ENCODE measurements around the gene LHPP.

The LHPP gene

GRCh38 chr10:124622158-124622557 is 160.5 kb downstream of the LHPP start:
- POLR2A ChIA-PET = interaction anchor here (0.5 kb wide), 1 partner anchor 11 kb away, joined by 3 read pairs; no protein-coding TSS in a partner anchor
- Histone ChIP-seq H3K27ac (ENCODE audit: extremely low read depth, low read depth, low read length) (no peak overlapping the region), H3K4me1 (ENCODE audit: control insufficient read depth, insufficient read depth, low read length) (no peaks in the 10 kb centered on the region; the same call in 1 of the 2 replicates), H3K9me3 (ENCODE audit: control insufficient read depth, insufficient read depth, low read depth, low read length) (no peaks in the 10 kb centered on the region), H3K36me3 (ENCODE audit: control insufficient read depth in 2 of 2, insufficient read depth in 1 of 2, low read length in 2 of 2) (peaks cover 0 to 6% of the 10 kb centered on the region in 2 experiments; a peak in 1 of 3 replicates), H3K4me3 (ENCODE audit: low read depth, low read length) (no peak overlapping the region)
- CTCF ChIA-PET = interaction anchor here (0.6 kb wide), 1 partner anchor 1018 kb away, joined by 3 read pairs; no protein-coding TSS in a partner anchor
- no peak for TF ChIP-seq ZNF18 (tag by site-specific recombination; IDR thresholded peaks at IDR 0.05)
- TF ChIP-seq ZNF292 (tag by site-specific recombination; IDR thresholded peaks at IDR 0.05; ENCODE audit: borderline replicate concordance, low read depth) = no peak
- no peak for TF ChIP-seq ZNF510 (tag by site-specific recombination; IDR thresholded peaks at IDR 0.05; ENCODE audit: insufficient replicate concordance)
- TF ChIP-seq GLIS2 (tag by site-specific recombination; IDR thresholded peaks at IDR 0.05) = no peak
- TF ChIP-seq ZBTB1 (tag by site-specific recombination; IDR thresholded peaks at IDR 0.05) = no peak
- TF ChIP-seq ZNF747 (tag by site-specific recombination; IDR thresholded peaks at IDR 0.05) = no peak
- TF ChIP-seq ZNF843 (tag by site-specific recombination; IDR thresholded peaks at IDR 0.05) = no peak
- TF ChIP-seq ZSCAN16 (tag by site-specific recombination; IDR thresholded peaks at IDR 0.05) = no peak
- TF ChIP-seq ZNF677 (tag by site-specific recombination; IDR thresholded peaks at IDR 0.05) = no peak
- TF ChIP-seq ZNF501 (tag by site-specific recombination; IDR thresholded peaks at IDR 0.05) = no peak
- no peak for TF ChIP-seq ZNF146 (tag by site-specific recombination; IDR thresholded peaks at IDR 0.05)
- no peak for TF ChIP-seq ZNF391 (tag by site-specific recombination; IDR thresholded peaks at IDR 0.05; ENCODE audit: borderline replicate concordance, low read depth)
- TF ChIP-seq ZNF76 (tag by site-specific recombination; IDR thresholded peaks at IDR 0.05; ENCODE audit: borderline replicate concordance, low read depth) = no peak
- TF ChIP-seq ZNF513 (tag by site-specific recombination; IDR thresholded peaks at IDR 0.05) = no peak
- no peak for TF ChIP-seq ZNF664 (tag by site-specific recombination; IDR thresholded peaks at IDR 0.05)
- TF ChIP-seq ZNF514 (tag by site-specific recombination; IDR thresholded peaks at IDR 0.05) = no peak

GRCh38 chr10:124622866-124623536 is 161.4 kb downstream of the LHPP start:
- CTCF ChIA-PET = no interaction called here
- Histone ChIP-seq H3K4me1 (ENCODE audit: control insufficient read depth, insufficient read depth, low read length) (no peaks in the 10 kb centered on the region; the same call in 1 of the 2 replicates), H3K4me3 (ENCODE audit: low read depth, low read length) (no peak overlapping the region), H3K36me3 (ENCODE audit: control insufficient read depth in 2 of 2, insufficient read depth in 1 of 2, low read length in 2 of 2) (peaks cover 0 to 3% of the 10 kb centered on the region in 2 experiments; a peak in 1 of 3 replicates), H3K9me3 (ENCODE audit: control insufficient read depth, insufficient read depth, low read depth, low read length) (no peaks in the 10 kb centered on the region), H3K27ac (ENCODE audit: extremely low read depth, low read depth, low read length) (no peak overlapping the region)
- POLR2A ChIA-PET = interaction anchor here (0.5 kb wide), 1 partner anchor 10 kb away, joined by 3 read pairs; no protein-coding TSS in a partner anchor
- no peak for TF ChIP-seq ZNF670 (tag by site-specific recombination; IDR thresholded peaks at IDR 0.05; ENCODE audit: low read depth)
- TF ChIP-seq ZNF596 (tag by site-specific recombination; IDR thresholded peaks at IDR 0.05) = no peak
- no peak for TF ChIP-seq YY1 (tag by site-specific recombination; IDR thresholded peaks at IDR 0.05)
- no peak for TF ChIP-seq GLI4 (tag by site-specific recombination; IDR thresholded peaks at IDR 0.05)
- TF ChIP-seq ZSCAN18 (tag by site-specific recombination; IDR thresholded peaks at IDR 0.05) = no peak
- TF ChIP-seq ZNF660 (tag by site-specific recombination; IDR thresholded peaks at IDR 0.05) = no peak
- no peak for TF ChIP-seq ZNF521 (tag by site-specific recombination; IDR thresholded peaks at IDR 0.05)
- no peak for TF ChIP-seq ZNF157 (tag by site-specific recombination; IDR thresholded peaks at IDR 0.05)
- no peak for TF ChIP-seq ZNF23 (tag by site-specific recombination; IDR thresholded peaks at IDR 0.05; ENCODE audit: borderline replicate concordance)
- TF ChIP-seq ZNF366 (tag by site-specific recombination; conservative IDR thresholded peaks at IDR 0.05) = no peak
